ENCODE results near the gene PLTP.

- TF ChIP-seq NFYB (CRISPR knock-in tag; IDR thresholded peaks at IDR 0.05): no peak
- TF ChIP-seq CTCF (CRISPR knock-in tag; IDR thresholded peaks at IDR 0.05): no peak
- TF ChIP-seq ZSCAN9 (CRISPR knock-in tag; IDR thresholded peaks at IDR 0.05; ENCODE audit: borderline replicate concordance): no peak
- TF ChIP-seq ETV6 (CRISPR knock-in tag; conservative IDR thresholded peaks at IDR 0.05): no peak
- TF ChIP-seq FOSL2 (CRISPR knock-in tag; IDR thresholded peaks at IDR 0.05): no peak
- TF ChIP-seq SP2 (CRISPR knock-in tag; IDR thresholded peaks at IDR 0.05): no peak
- no peak for TF ChIP-seq NFRKB (IDR thresholded peaks at IDR 0.05)
- no peak for TF ChIP-seq ZNF513 (CRISPR knock-in tag; conservative IDR thresholded peaks at IDR 0.05)
- no peak for TF ChIP-seq HOXD1 (CRISPR knock-in tag; IDR thresholded peaks at IDR 0.05)
- TF ChIP-seq CREB1 (IDR thresholded peaks at IDR 0.05): no peak
- TF ChIP-seq CREB1 (CRISPR knock-in tag; IDR thresholded peaks at IDR 0.05): no peak
- no peak for TF ChIP-seq RNF2 (conservative IDR thresholded peaks at IDR 0.05; ENCODE audit: low read depth)
- TF ChIP-seq CCDC6 (CRISPR knock-in tag; IDR thresholded peaks at IDR 0.05): no peak
- no peak for TF ChIP-seq ZEB1 (IDR thresholded peaks at IDR 0.05; ENCODE audit: insufficient replicate concordance, low read depth)
These were observed 12.7 kb upstream of the PLTP start for GRCh38 chr20:45924391-45925261.

Measured in HepG2 (cell line).